B cell (primary cell): ENCODE data around the gene MGAT5. TPM values are rescaled to one million over a fixed set of nuclear protein-coding genes. Genes with fewer than 3 reads are reported as not detected.
A peak's percentile ranks its signal among the peaks of the same experiment; 100 is the strongest.

Experiments
- ATAC-seq: fragments of 200-7000 bp; cut with Tn5 transposase; one replicate; pipeline ENCODE4 v1.10.0; 2021; ENCODE audit warnings: low read depth, mild to moderate bottlenecking, moderate number of reproducible peaks, moderate library complexity
- CTCF ChIA-PET: fragments of 350-600 bp; sonication (Branson Sonifier 250); formaldehyde crosslinking; loops from one replicate; lab custom pipeline; 2021; ENCODE audit warnings: antibody characterized with exemption, inconsistent platforms; lab: Charles Lee
- POLR2A ChIA-PET: fragments of 350-600 bp; sonication (Branson Sonifier 250); formaldehyde crosslinking; loops from one replicate; lab custom pipeline; 2021; ENCODE audit warnings: antibody characterized with exemption; lab: Charles Lee
- DNase-seq: peaks from one replicate; pipeline ENCODE4 v3.0.0; 2013
- H2AFZ ChIP-seq: 2 replicates; pipeline ENCODE4 v1.6.1; 2012; ENCODE audit warnings: mild to moderate bottlenecking, low read depth, low read length; ENCODE audit not compliant: insufficient read depth, poor library complexity, severe bottlenecking
- H3K27ac ChIP-seq, 2 donors: 1 replicate in 1 of 2; 2 replicates in 1 of 2; pipeline ENCODE4 v1.5.1; 2012 to 2013; ENCODE audit warnings: low read length in 2 of 2, mild to moderate bottlenecking in 2 of 2, moderate library complexity in 1 of 2
- H3K27me3 ChIP-seq, 4 experiments: fragments of 200-600 bp in 1 of 4; sonication (generic) in 1 of 4; replicated peaks in 1 of 4; 1 replicate in 2 of 4; 2 replicates in 2 of 4; pipeline versions ENCODE4 v1.6.1 to v1.7.0; 2013 to 2016; ENCODE audit warnings: low read length in 3 of 4, mild to moderate bottlenecking in 2 of 4, mixed read lengths in 1 of 4, moderate library complexity in 1 of 4; ENCODE audit not compliant: insufficient read depth in 4 of 4, control insufficient read depth in 3 of 4; ENCODE audit errors: control extremely low read depth in 1 of 4
- H3K36me3 ChIP-seq, 2 experiments: replicated peaks in 1 of 2; 1 replicate in 1 of 2; 2 replicates in 1 of 2; pipeline versions ENCODE4 v1.6.1 to v1.7.1; 2013; ENCODE audit warnings: low read length in 1 of 2; ENCODE audit not compliant: insufficient read depth in 2 of 2, control insufficient read depth in 1 of 2; ENCODE audit errors: control extremely low read depth in 1 of 2, extremely low read depth in 1 of 2
- H3K4me1 ChIP-seq, 2 donors: fragments of 200-600 bp in 1 of 2; sonication (generic) in 1 of 2; 1 replicate in 1 of 2; 2 replicates in 1 of 2; pipeline versions ENCODE4 v1.5.1 to v1.6.1; 2013 to 2017; ENCODE audit warnings: low read length in 2 of 2; ENCODE audit not compliant: control insufficient read depth in 2 of 2, insufficient read depth in 2 of 2
- H3K4me2 ChIP-seq: replicated peaks from 2 replicates; pipeline ENCODE3; 2012; ENCODE audit warnings: mild to moderate bottlenecking, low read depth, low read length; ENCODE audit not compliant: poor library complexity, severe bottlenecking
- H3K4me3 ChIP-seq, 5 experiments: fragments of 200-600 bp in 1 of 5; sonication (generic) in 1 of 5; 1 replicate in 3 of 5; 2 replicates in 2 of 5; pipeline versions ENCODE4 v1.5.1 to v1.7.0; 2011 to 2016; ENCODE audit warnings: low read length in 4 of 5, mild to moderate bottlenecking in 4 of 5, low read depth in 2 of 5, control low read depth in 1 of 5, moderate library complexity in 1 of 5; ENCODE audit not compliant: insufficient read depth in 1 of 5; ENCODE audit errors: control extremely low read depth in 1 of 5, extremely low read depth in 1 of 5
- H3K79me2 ChIP-seq: fragments of 200-600 bp; sonication (generic); one replicate; pipeline ENCODE4 v1.6.0; 2016; ENCODE audit warnings: low read length; ENCODE audit not compliant: control insufficient read depth, insufficient read depth
- H3K9ac ChIP-seq: fragments of 200-600 bp; sonication (generic); 2 replicates; pipeline ENCODE4 v1.6.1; 2017; ENCODE audit warnings: mild to moderate bottlenecking, low read length, moderate library complexity
- H3K9me3 ChIP-seq, 3 donors: one replicate each; pipeline versions ENCODE4 v1.6.1 to v1.7.1; 2013; ENCODE audit warnings: low read length in 2 of 3; ENCODE audit not compliant: control insufficient read depth in 2 of 3, insufficient read depth in 1 of 3; ENCODE audit errors: control extremely low read depth in 1 of 3
- H4K20me1 ChIP-seq: 2 replicates; pipeline ENCODE4 v1.6.0; 2012; ENCODE audit warnings: mild to moderate bottlenecking, low read length; ENCODE audit not compliant: insufficient read depth, control insufficient read depth, poor library complexity, severe bottlenecking
- H3K27ac Mint-ChIP-seq: one replicate; pipeline ENCODE4 v1.8.0; 2021; ENCODE audit warnings: mixed read lengths
- H3K27me3 Mint-ChIP-seq: one replicate; pipeline ENCODE4 v1.8.0; 2021; ENCODE audit warnings: mixed read lengths
- H3K4me1 Mint-ChIP-seq: one replicate; pipeline ENCODE4 v1.8.0; 2021; ENCODE audit warnings: mixed read lengths
- H3K4me3 Mint-ChIP-seq: one replicate; pipeline ENCODE4 v1.8.0; 2021; ENCODE audit warnings: mixed read lengths
- H3K9me3 Mint-ChIP-seq: one replicate; pipeline ENCODE4 v1.8.0; 2022; ENCODE audit warnings: mixed read lengths; ENCODE audit not compliant: insufficient read depth
- CTCF ChIP-seq: fragments of 200-600 bp; IDR thresholded peaks from one replicate; pipeline ENCODE4 v1.8.0; 2022; ENCODE audit warnings: antibody characterized with exemption, mild to moderate bottlenecking
- EZH2 ChIP-seq: IDR thresholded peaks from 2 replicates; pipeline ENCODE4 v1.6.1; 2012; ENCODE audit warnings: borderline replicate concordance, low read depth, mild to moderate bottlenecking, moderate library complexity, low read length; ENCODE audit not compliant: insufficient read depth, poor library complexity, severe bottlenecking
- WGBS: methylation state at CpG from one replicate; pipeline ENCODE4 v1.1.5; 2013; ENCODE audit warnings: missing lambda C conversion rate; ENCODE audit not compliant: insufficient coverage; 5-methylcytosine and 5-hydroxymethylcytosine counted together
- intact Hi-C: fragments of 100-400 bp; cut with micrococcal nuclease; formaldehyde crosslinking; loops from one replicate; pipeline ENCODE4 v1.10.0; 2022
- polyA plus RNA-seq: library from polyadenylated mRNA; depleted of rRNA; stranded (reverse); fragments of >200 nt; gene quantifications from 2 replicates; pipeline ENCODE4 v1.2.3, GENCODE V29; 2012
- total RNA-seq, 2 donors: library from RNA; stranded (reverse); fragments of 120-200 nt in 1 of 2; gene quantifications; 1 replicate in 1 of 2; 2 replicates in 1 of 2; pipeline versions ENCODE4 v1.2.3 to v1.2.4, GENCODE V29; 2013 to 2022

The MGAT5 gene
- total and polyA plus RNA-seq, 2 donors (not counting 1 experiment from before 2014, with no cell fraction given), result 27.2 to 184 TPM

GRCh38 chr2:134274121-134274520, 20.2 kb downstream of the MGAT5 start:
- Mint-ChIP-seq H3K27me3 (no peaks in the 10 kb centered on the region), H3K9me3 (peaks cover 8% of the 10 kb centered on the region), H3K4me1 (peaks cover 97% of the 10 kb centered on the region), H3K4me3 (peak overlapping the region; percentile 62), H3K27ac (peak overlapping the region; percentile 96)
- CTCF ChIA-PET, result interaction anchor here (0.8 to 4.5 kb wide), 9 partner anchors 10 to 387 kb away, joined by 3 to 54 read pairs (median 8); partner anchors contain the start of gene MGAT5
- H3K4me1 ChIP-seq, result peaks cover 96 to 97% of the 10 kb centered on the region in 2 donors
- peak overlapping the region; percentile 48 for H3K9ac ChIP-seq
- intact Hi-C loops, result no loop called here
- peaks cover 2 to 6% (median 3%) of the 10 kb centered on the region in 3 donors for H3K9me3 ChIP-seq
- H3K4me2 ChIP-seq, result peak overlapping the region; percentile 80
- no peak for TF ChIP-seq EZH2
- no peak for TF ChIP-seq CTCF
- peak overlapping the region; percentile 77 to 80 for H3K27ac ChIP-seq
- DNase-seq (peak; percentile 55), ATAC-seq (no peak)
- peak overlapping the region in 1 of 5 experiments; percentile 57 for H3K4me3 ChIP-seq
- POLR2A ChIA-PET, result interaction anchor here (1.4 to 1.8 kb wide), 3 partner anchors 9 to 14 kb away, joined by 6 to 37 read pairs (median 14); no protein-coding TSS in a partner anchor
- WGBS, result no CpG with 5 or more reads among the region's 3 CpGs
- no peaks in the 10 kb centered on the region for H4K20me1 ChIP-seq
- no peaks in the 10 kb centered on the region for H3K27me3 ChIP-seq
- H2AFZ ChIP-seq, result no peak overlapping the region
- peaks cover 95% of the 10 kb centered on the region for H3K79me2 ChIP-seq
- peaks cover 16 to 40% of the 10 kb centered on the region in 2 experiments for H3K36me3 ChIP-seq
